ENCODE data around the gene EPN1. TPM values are rescaled to one million over a fixed set of nuclear protein-coding genes. Genes with fewer than 3 reads are reported as not detected.
A peak's percentile ranks its signal among the peaks of the same experiment; 100 is the strongest.

Gene EPN1
- total RNA-seq, 1 donor from 2014 or later = 115 TPM

DNA sequence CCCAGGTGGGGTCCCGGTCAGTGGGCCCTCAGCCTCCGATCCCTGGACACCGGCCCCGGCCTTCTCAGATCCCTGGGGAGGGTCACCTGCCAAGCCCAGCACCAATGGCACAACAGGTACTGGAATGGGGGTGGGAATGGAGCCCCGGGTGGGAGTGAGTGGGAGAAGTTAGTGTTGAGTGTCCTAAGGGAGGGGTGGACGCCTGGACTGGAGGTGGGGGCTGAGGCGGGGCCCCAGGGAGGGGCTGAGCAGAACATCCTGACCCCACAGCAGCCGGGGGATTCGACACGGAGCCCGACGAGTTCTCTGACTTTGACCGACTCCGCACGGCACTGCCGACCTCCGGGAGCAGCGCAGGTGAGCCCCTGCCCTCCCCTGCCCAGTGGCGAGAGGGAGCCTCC is 17.7 kb downstream of the EPN1 start:
- Mint-ChIP-seq H3K4me1 (ENCODE audit: low read depth) (no peaks in the 10 kb centered on the region), H3K27ac (no peak overlapping the region), H3K9me3 (ENCODE audit: low read depth) (no peaks in the 10 kb centered on the region), H3K36me3 (ENCODE audit: insufficient read depth) (peaks cover 8% of the 10 kb centered on the region), H3K4me3 (ENCODE audit: low read depth) (no peak overlapping the region), H3K27me3 (no peaks in the 10 kb centered on the region)
- DNase-seq (ENCODE audit: low spot score, unreplicated experiment) = no peak
- TF ChIP-seq, protein P1, sequence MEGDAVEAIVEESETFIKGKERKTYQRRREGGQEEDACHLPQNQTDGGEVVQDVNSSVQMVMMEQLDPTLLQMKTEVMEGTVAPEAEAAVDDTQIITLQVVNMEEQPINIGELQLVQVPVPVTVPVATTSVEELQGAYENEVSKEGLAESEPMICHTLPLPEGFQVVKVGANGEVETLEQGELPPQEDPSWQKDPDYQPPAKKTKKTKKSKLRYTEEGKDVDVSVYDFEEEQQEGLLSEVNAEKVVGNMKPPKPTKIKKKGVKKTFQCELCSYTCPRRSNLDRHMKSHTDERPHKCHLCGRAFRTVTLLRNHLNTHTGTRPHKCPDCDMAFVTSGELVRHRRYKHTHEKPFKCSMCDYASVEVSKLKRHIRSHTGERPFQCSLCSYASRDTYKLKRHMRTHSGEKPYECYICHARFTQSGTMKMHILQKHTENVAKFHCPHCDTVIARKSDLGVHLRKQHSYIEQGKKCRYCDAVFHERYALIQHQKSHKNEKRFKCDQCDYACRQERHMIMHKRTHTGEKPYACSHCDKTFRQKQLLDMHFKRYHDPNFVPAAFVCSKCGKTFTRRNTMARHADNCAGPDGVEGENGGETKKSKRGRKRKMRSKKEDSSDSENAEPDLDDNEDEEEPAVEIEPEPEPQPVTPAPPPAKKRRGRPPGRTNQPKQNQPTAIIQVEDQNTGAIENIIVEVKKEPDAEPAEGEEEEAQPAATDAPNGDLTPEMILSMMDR (IDR thresholded peaks at IDR 0.05; ENCODE audit: unreplicated experiment) = no peak

DNA sequence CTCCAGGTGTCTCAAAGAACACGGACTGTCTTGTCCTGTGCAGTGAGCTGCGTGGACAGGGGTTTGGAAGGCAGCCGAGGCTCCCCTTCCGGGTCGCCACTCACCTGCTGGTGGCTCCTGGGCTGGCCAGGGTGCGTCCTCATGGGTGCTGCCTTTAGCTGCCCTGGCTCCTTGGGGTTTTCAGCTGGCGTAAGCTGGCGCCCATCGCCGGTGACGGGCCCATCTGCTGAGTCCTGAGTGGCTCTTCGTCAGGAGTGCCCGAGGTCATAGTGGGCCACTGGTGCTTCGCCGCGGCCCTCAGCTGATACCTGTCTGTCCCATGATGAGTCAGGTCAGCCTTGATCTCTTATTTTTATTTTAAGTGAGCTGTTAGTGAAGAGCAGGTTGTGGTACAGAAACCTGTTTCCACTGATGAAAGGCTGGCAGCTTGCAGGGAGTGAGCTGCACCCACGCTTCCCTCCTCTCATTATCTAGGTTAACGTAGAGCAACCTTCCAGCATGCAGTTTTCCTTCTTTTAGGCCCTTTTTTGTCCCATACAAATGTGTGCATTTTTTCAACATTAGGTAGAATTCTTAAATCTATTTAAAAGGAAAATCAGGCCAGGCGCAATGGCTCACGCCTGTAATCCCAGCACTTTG is 18.4 kb downstream of the EPN1 start:
- Mint-ChIP-seq H3K27ac (no peak overlapping the region), H3K4me1 (ENCODE audit: low read depth) (no peaks in the 10 kb centered on the region), H3K4me3 (ENCODE audit: low read depth) (no peak overlapping the region), H3K27me3 (no peaks in the 10 kb centered on the region), H3K9me3 (ENCODE audit: low read depth) (no peaks in the 10 kb centered on the region), H3K36me3 (ENCODE audit: insufficient read depth) (peaks cover 9% of the 10 kb centered on the region)
- TF ChIP-seq, protein P1 (IDR thresholded peaks at IDR 0.05; ENCODE audit: unreplicated experiment) = no peak
- DNase-seq (ENCODE audit: low spot score, unreplicated experiment) = no peak

DNA sequence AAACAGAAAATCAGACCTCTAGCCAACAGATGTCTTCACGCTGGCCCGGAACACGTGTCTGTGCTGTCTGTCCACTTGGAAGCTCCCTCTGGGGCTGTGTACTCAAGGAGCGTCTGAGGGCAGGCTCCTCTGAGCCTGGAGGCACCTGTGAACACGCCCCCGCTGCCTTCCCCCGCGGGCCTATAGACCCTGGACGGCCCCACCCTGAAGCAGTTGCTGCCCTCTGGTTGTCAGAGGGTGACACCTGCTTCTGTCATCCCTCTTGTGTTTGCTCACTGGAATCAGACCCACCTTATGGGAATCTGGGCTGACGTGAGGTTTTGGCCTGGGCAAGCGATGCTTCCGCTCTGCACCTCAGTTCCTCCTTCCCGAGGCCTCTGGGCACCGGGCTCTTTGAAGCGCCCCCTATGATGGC is 19.2 kb downstream of the EPN1 start:
- peaks cover 11% of the 10 kb centered on the region for H3K36me3 Mint-ChIP-seq (ENCODE audit: insufficient read depth)
- TF ChIP-seq, protein P1 (IDR thresholded peaks at IDR 0.05; ENCODE audit: unreplicated experiment) = no peak

DNA sequence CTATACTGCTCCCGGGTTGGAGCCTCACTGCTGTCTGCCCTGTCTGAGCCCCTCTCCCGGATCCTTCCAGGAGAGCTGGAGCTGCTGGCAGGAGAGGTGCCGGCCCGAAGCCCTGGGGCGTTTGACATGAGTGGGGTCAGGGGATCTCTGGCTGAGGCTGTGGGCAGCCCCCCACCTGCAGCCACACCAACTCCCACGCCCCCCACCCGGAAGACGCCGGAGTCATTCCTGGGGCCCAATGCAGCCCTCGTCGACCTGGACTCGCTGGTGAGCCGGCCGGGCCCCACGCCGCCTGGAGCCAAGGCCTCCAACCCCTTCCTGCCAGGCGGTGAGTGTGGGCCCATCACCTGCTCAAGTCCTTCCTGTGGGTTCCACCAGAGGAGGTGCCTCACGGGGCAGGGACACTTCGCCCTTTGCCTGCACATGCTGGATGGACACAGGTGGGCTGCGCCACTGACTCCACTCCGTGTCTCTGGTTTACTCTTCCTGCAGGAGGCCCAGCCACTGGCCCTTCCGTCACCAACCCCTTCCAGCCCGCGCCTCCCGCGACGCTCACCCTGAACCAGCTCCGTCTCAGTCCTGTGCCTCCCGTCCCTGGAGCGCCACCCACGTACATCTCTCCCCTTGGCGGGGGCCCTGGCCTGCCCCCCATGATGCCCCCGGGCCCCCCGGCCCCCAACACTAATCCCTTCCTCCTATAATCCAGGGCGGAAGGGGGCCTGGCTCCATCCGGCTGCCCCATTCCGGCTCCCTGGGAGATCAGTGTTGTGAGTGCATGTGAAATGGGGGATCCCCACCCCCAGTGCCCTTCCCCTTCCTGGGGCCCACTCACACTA is 19.8 kb downstream of the EPN1 start:
- no peaks in the 10 kb centered on the region for H3K27me3 Mint-ChIP-seq
- no peaks in the 10 kb centered on the region for H3K4me1 Mint-ChIP-seq (ENCODE audit: low read depth)
- H3K27ac Mint-ChIP-seq = no peak overlapping the region
- H3K4me3 Mint-ChIP-seq (ENCODE audit: low read depth) = no peak overlapping the region
- TF ChIP-seq, protein P1 (IDR thresholded peaks at IDR 0.05; ENCODE audit: unreplicated experiment) = no peak
- no peak for DNase-seq (ENCODE audit: low spot score, unreplicated experiment)
- H3K9me3 Mint-ChIP-seq (ENCODE audit: low read depth) = no peaks in the 10 kb centered on the region
- peaks cover 12% of the 10 kb centered on the region for H3K36me3 Mint-ChIP-seq (ENCODE audit: insufficient read depth)

More for the DNA sequence above, 19.2 kb downstream of the EPN1 start:
- DNase-seq (ENCODE audit: low spot score, unreplicated experiment) = no peak
- Mint-ChIP-seq H3K9me3 (ENCODE audit: low read depth) (no peaks in the 10 kb centered on the region), H3K4me1 (ENCODE audit: low read depth) (no peaks in the 10 kb centered on the region), H3K27ac (no peak overlapping the region), H3K27me3 (no peaks in the 10 kb centered on the region), H3K4me3 (ENCODE audit: low read depth) (no peak overlapping the region)

DNA sequence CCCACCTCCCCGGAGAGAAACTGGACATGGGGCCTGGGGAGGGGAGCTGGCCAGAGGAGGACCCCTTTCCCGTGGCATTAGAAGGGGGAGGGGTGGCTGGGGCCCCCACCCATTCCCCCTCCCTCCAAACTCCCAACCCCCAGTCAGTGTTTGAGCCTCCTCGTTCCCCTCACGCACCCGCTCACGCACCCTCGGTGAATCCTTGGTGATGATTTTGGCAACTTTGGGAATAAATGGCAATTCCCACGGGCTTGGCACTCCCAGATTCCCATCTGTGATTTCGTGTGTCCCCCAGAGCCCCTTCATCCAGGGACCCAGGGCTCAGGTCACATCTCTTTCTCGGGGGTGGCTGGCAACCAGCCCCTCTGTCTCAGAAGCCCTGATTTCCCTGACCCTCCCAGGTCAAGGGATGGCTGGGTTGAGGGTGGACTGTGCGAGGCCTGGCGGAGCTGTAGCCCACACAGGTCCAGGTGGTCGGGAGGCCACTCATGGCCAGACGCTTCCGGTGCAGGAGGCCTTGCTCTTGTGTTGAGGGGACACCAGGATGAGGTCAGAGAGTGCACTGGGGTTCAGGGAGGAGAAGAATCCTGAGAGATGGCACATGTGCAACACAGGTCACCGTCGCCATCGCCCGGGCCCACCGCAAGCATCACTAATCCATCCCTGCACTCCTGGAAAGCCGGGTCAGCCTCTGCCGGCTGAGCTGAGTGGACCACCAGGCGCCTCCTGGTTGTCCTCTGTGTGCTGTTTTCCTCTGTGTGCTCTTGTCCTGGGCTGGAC is 20.7 kb downstream of the EPN1 start:
- Mint-ChIP-seq H3K36me3 (ENCODE audit: insufficient read depth) (peaks cover 17% of the 10 kb centered on the region), H3K27ac (peak overlapping the region; percentile 56), H3K9me3 (ENCODE audit: low read depth) (no peaks in the 10 kb centered on the region), H3K4me3 (ENCODE audit: low read depth) (no peak overlapping the region), H3K27me3 (no peaks in the 10 kb centered on the region), H3K4me1 (ENCODE audit: low read depth) (no peaks in the 10 kb centered on the region)
- TF ChIP-seq, protein P1 (IDR thresholded peaks at IDR 0.05; ENCODE audit: unreplicated experiment) = no peak
- no peak for DNase-seq (ENCODE audit: low spot score, unreplicated experiment)

Data from progenitor cell of endocrine pancreas (in vitro differentiated cells).